ENCODE measurements around the gene ZC3H15.

Gene ZC3H15

GRCh38 chr2:186554850-186555671 lies 69.0 kb downstream of the ZC3H15 start:
- TF ChIP-seq TCF12 (IDR thresholded peaks at IDR 0.05; ENCODE audit: low read depth) (no peak), FOXM1 (IDR thresholded peaks at IDR 0.05; ENCODE audit: borderline replicate concordance, low read depth) (no peak), USF1 (IDR thresholded peaks at IDR 0.05) (no peak), TAF1 (IDR thresholded peaks at IDR 0.05; ENCODE audit: low read depth) (no peak), REST (IDR thresholded peaks at IDR 0.05; ENCODE audit: low read depth) (no peak), CEBPB (IDR thresholded peaks at IDR 0.05) (no peak), EGR1 (IDR thresholded peaks at IDR 0.05) (no peak), RAD21 (IDR thresholded peaks at IDR 0.05; ENCODE audit: low read depth) (no peak), ZBTB7A (IDR thresholded peaks at IDR 0.05; ENCODE audit: low read depth) (no peak), EP300 (IDR thresholded peaks at IDR 0.05; ENCODE audit: borderline replicate concordance) (no peak), YY1 (IDR thresholded peaks at IDR 0.05; ENCODE audit: low read depth) (no peak), TEAD4 (IDR thresholded peaks at IDR 0.05) (no peak)

- TF ChIP-seq ZBTB7A (IDR thresholded peaks at IDR 0.05; ENCODE audit: low read depth): no peak
- TF ChIP-seq NFIC (IDR thresholded peaks at IDR 0.05): no peak
- no peak for TF ChIP-seq EP300 (IDR thresholded peaks at IDR 0.05; ENCODE audit: borderline replicate concordance)
- no peak for TF ChIP-seq CEBPB (IDR thresholded peaks at IDR 0.05)
- no peak for TF ChIP-seq MAX (IDR thresholded peaks at IDR 0.05)
- no peak for TF ChIP-seq CREB1 (IDR thresholded peaks at IDR 0.05; ENCODE audit: low read depth)
- no peak for TF ChIP-seq YY1 (IDR thresholded peaks at IDR 0.05; ENCODE audit: low read depth)
- TF ChIP-seq REST (IDR thresholded peaks at IDR 0.05; ENCODE audit: low read depth): no peak
- no peak for TF ChIP-seq TAF1 (IDR thresholded peaks at IDR 0.05; ENCODE audit: low read depth)
- TF ChIP-seq TCF12 (IDR thresholded peaks at IDR 0.05; ENCODE audit: low read depth): no peak
- no peak for TF ChIP-seq RAD21 (IDR thresholded peaks at IDR 0.05; ENCODE audit: low read depth)
- TF ChIP-seq EGR1 (IDR thresholded peaks at IDR 0.05): no peak
These were observed 72.6 kb downstream of the ZC3H15 start for GRCh38 chr2:186558512-186559276.

All from Ishikawa (cell line).